C4-2B (cell line): ENCODE measurements around the gene PPP2R5E.

ENCODE experiments used
- H3K27ac ChIP-seq: fragments of 450-650 bp; 2 replicates; pipeline ENCODE4 v1.5.1; 2017
- CTCF ChIP-seq: fragments of 450-650 bp; conservative IDR thresholded peaks from 2 replicates; pipeline ENCODE4 v1.5.1; 2017; ENCODE audit warnings: mild to moderate bottlenecking
- ZFX ChIP-seq: fragments of 450-650 bp; IDR thresholded peaks from 2 replicates; pipeline ENCODE4 v1.6.1; 2017

The PPP2R5E gene

DNA sequence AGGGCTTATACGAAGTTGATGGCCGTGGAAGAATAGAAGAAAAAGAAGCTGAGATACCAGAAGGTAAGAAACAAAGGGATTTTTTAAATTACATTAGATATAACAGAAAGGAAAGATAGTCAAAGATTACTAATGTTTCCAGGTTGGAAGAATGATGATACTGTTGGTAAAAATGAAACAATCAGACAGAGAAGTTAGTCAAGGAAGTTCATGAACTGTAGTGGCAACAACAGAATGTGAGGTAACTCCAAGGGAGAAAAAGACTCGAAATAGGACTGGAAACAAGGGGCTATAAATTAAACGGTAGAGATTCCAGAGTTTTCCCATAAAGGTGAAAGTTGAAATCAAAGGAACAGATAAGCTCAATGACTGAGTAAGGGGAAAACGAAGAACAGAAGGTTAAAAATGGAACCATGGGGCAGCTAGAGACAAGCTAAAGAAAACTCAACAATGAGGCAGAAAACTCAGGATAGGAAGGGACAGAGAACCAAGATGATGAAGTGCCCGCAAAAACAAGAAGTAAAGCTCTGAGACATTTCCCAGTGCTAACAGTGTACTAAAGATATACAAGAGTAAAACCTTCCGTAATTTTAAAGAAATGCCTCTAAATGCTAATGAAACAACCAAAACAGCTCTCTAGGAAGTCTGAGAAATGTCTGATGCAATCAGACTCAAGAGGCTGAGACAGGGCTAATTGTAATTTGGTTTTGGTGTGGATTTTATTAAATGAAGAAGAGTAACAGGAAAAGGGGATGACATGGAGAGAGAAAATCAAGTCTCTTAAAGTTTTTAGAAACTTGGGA is 70.0 kb downstream of the PPP2R5E start:
- TF ChIP-seq ZFX (no peak), CTCF (no peak)
- H3K27ac ChIP-seq = no peak overlapping the region

- H3K27ac ChIP-seq = no peak overlapping the region
- no peak for TF ChIP-seq ZFX
- no peak for TF ChIP-seq CTCF
These were observed 72.0 kb downstream of the PPP2R5E start for GRCh38 chr14:63470962-63471793.

DNA sequence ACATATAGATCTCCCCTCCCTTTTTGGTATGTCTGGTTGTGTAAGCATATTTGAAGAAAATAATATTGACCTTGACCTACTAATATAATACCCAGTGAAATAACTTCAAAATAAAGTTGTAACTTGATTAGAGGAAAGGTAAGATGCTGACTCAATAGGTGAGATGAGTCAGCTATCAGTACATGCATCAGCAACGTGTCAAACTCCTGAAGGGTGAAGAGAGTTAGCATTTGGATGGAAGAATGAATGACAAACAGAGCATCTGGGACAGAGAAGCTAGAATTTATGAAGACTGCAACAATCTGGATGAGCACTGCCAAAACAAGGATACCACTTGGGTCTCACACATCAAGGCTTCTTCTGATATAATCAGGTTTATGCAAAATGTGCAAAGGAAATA is 74.9 kb downstream of the PPP2R5E start:
- TF ChIP-seq CTCF (no peak), ZFX (no peak)
- H3K27ac ChIP-seq = no peak overlapping the region

- no peak overlapping the region for H3K27ac ChIP-seq
- no peak for TF ChIP-seq ZFX
- TF ChIP-seq CTCF = no peak
These were observed 75.6 kb downstream of the PPP2R5E start for GRCh38 chr14:63467440-63468072.

GRCh38 chr14:63465347-63465746 is 77.8 kb downstream of the PPP2R5E start:
- TF ChIP-seq ZFX (no peak), CTCF (no peak)
- no peak overlapping the region for H3K27ac ChIP-seq

- TF ChIP-seq CTCF = no peak
- no peak for TF ChIP-seq ZFX
- H3K27ac ChIP-seq = no peak overlapping the region
These were observed 82.4 kb downstream of the PPP2R5E start for GRCh38 chr14:63460680-63461369.
